GM23248 (cell line): ENCODE measurements around the gene VKORC1L1.
"Not testable (repeated sequence)": the region's sequence is repeated elsewhere in the genome, so short reads cannot be mapped to it uniquely, and the experiment has no call there.

Experiments
- EZH2 ChIP-seq: fragments of 200-600 bp; sonication (generic); IDR thresholded peaks from 2 replicates; pipeline ENCODE4 v1.6.1; 2018; ENCODE audit warnings: antibody characterized with exemption, mild to moderate bottlenecking; ENCODE audit not compliant: insufficient read depth, poor library complexity, severe bottlenecking
- EZH2phosphoT487 ChIP-seq: fragments of 200-600 bp; sonication (generic); IDR thresholded peaks from 2 replicates; pipeline ENCODE4 v1.6.1; 2018; ENCODE audit warnings: antibody characterized with exemption, moderate library complexity, mild to moderate bottlenecking, low read depth; ENCODE audit not compliant: insufficient read depth

GRCh38 chr7:65994984-65995383 lies 122.1 kb downstream of the VKORC1L1 start:
- not testable (repeated sequence) for TF ChIP-seq EZH2, EZH2phosphoT487
